ENCODE data around the gene CFAP92.

Gene CFAP92

GRCh38 chr3:129021140-129021551, 27.3 kb upstream of the CFAP92 start:
- Histone ChIP-seq H3K36me3 (ENCODE audit: insufficient read depth, low read length) (no peaks in the 10 kb centered on the region), H3K9me3 (ENCODE audit: low read length) (no peaks in the 10 kb centered on the region), H3K4me3 (ENCODE audit: low read depth, low read length, poor library complexity, severe bottlenecking) (no peak overlapping the region), H4K20me1 (ENCODE audit: insufficient read depth, low read length) (no peaks in the 10 kb centered on the region), H3K9me2 (ENCODE audit: low read depth, low read length) (no peaks in the 10 kb centered on the region), H3K27me3 (ENCODE audit: insufficient read depth, low read length) (no peaks in the 10 kb centered on the region), H3K4me1 (ENCODE audit: insufficient read depth, low read length, severe bottlenecking) (peaks cover 20% of the 10 kb centered on the region), H3K27ac (ENCODE audit: low read depth, low read length, poor library complexity, severe bottlenecking) (no peak overlapping the region), H3K4me2 (ENCODE audit: low read length) (no peak overlapping the region), H3K9ac (ENCODE audit: low read length) (no peak overlapping the region), H3K79me2 (ENCODE audit: insufficient read depth, low read length) (no peaks in the 10 kb centered on the region), H3F3A (ENCODE audit: insufficient read depth, low read length) (no peaks in the 10 kb centered on the region), H2AFZ (ENCODE audit: low read length) (no peak overlapping the region)
- TF ChIP-seq EZH2 (IDR thresholded peaks at IDR 0.05; ENCODE audit: borderline replicate concordance, low read length): no peak
- no peak for TF ChIP-seq CTCF (IDR thresholded peaks at IDR 0.05; ENCODE audit: low read length)

GRCh38 chr3:129020691-129021090, 26.8 kb upstream of the CFAP92 start:
- H2AFZ ChIP-seq (ENCODE audit: low read length): no peak overlapping the region
- no peak overlapping the region for H3K4me3 ChIP-seq (ENCODE audit: low read depth, low read length, poor library complexity, severe bottlenecking)
- H3K4me2 ChIP-seq (ENCODE audit: low read length): no peak overlapping the region
- H3K27me3 ChIP-seq (ENCODE audit: insufficient read depth, low read length): no peaks in the 10 kb centered on the region
- H3K79me2 ChIP-seq (ENCODE audit: insufficient read depth, low read length): no peaks in the 10 kb centered on the region
- TF ChIP-seq EZH2 (IDR thresholded peaks at IDR 0.05; ENCODE audit: borderline replicate concordance, low read length) (no peak), CTCF (IDR thresholded peaks at IDR 0.05; ENCODE audit: low read length) (no peak)
- no peak overlapping the region for H3K27ac ChIP-seq (ENCODE audit: low read depth, low read length, poor library complexity, severe bottlenecking)
- H3K9ac ChIP-seq (ENCODE audit: low read length): no peak overlapping the region
- peaks cover 23% of the 10 kb centered on the region for H3K4me1 ChIP-seq (ENCODE audit: insufficient read depth, low read length, severe bottlenecking)
- H3F3A ChIP-seq (ENCODE audit: insufficient read depth, low read length): no peaks in the 10 kb centered on the region
- H3K36me3 ChIP-seq (ENCODE audit: insufficient read depth, low read length): no peaks in the 10 kb centered on the region
- H3K9me3 ChIP-seq (ENCODE audit: low read length): no peaks in the 10 kb centered on the region
- no peaks in the 10 kb centered on the region for H3K9me2 ChIP-seq (ENCODE audit: low read depth, low read length)
- no peaks in the 10 kb centered on the region for H4K20me1 ChIP-seq (ENCODE audit: insufficient read depth, low read length)

GRCh38 chr3:129019266-129019665, 25.4 kb upstream of the CFAP92 start:
- Histone ChIP-seq H3K9me2 (ENCODE audit: low read depth, low read length) (no peaks in the 10 kb centered on the region), H3K4me1 (ENCODE audit: insufficient read depth, low read length, severe bottlenecking) (peaks cover 26% of the 10 kb centered on the region), H3K4me2 (ENCODE audit: low read length) (no peak overlapping the region), H3K9ac (ENCODE audit: low read length) (no peak overlapping the region), H3F3A (ENCODE audit: insufficient read depth, low read length) (no peaks in the 10 kb centered on the region), H3K27me3 (ENCODE audit: insufficient read depth, low read length) (no peaks in the 10 kb centered on the region), H4K20me1 (ENCODE audit: insufficient read depth, low read length) (no peaks in the 10 kb centered on the region), H3K4me3 (ENCODE audit: low read depth, low read length, poor library complexity, severe bottlenecking) (no peak overlapping the region), H3K36me3 (ENCODE audit: insufficient read depth, low read length) (no peaks in the 10 kb centered on the region), H3K9me3 (ENCODE audit: low read length) (no peaks in the 10 kb centered on the region), H2AFZ (ENCODE audit: low read length) (no peak overlapping the region), H3K79me2 (ENCODE audit: insufficient read depth, low read length) (no peaks in the 10 kb centered on the region), H3K27ac (ENCODE audit: low read depth, low read length, poor library complexity, severe bottlenecking) (no peak overlapping the region)
- TF ChIP-seq CTCF (IDR thresholded peaks at IDR 0.05; ENCODE audit: low read length): no peak
- TF ChIP-seq EZH2 (IDR thresholded peaks at IDR 0.05; ENCODE audit: borderline replicate concordance, low read length): no peak

Measured in OCI-LY1 (cell line).